ENCODE measurements around the gene SPATA31D1.

DNA sequence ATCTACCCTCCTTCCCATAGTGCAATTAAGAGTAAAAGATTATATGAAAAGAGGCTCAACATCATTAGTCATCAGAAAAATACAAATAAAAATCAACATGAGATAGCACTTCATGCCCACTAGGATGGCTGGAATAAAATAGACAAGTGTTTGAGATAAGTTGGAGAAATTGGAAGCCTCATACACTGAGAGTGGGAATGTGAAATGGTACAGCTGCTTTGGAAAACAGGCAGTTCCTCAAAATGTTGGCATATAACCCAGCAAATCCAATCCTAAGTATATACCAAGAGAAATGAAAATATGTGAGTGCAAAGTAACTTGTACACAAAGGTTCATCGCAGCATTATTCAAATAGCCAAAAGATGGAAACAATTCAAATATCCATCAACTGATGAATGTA lies 35.5 kb upstream of the SPATA31D1 start:
- TF ChIP-seq, protein P1, sequence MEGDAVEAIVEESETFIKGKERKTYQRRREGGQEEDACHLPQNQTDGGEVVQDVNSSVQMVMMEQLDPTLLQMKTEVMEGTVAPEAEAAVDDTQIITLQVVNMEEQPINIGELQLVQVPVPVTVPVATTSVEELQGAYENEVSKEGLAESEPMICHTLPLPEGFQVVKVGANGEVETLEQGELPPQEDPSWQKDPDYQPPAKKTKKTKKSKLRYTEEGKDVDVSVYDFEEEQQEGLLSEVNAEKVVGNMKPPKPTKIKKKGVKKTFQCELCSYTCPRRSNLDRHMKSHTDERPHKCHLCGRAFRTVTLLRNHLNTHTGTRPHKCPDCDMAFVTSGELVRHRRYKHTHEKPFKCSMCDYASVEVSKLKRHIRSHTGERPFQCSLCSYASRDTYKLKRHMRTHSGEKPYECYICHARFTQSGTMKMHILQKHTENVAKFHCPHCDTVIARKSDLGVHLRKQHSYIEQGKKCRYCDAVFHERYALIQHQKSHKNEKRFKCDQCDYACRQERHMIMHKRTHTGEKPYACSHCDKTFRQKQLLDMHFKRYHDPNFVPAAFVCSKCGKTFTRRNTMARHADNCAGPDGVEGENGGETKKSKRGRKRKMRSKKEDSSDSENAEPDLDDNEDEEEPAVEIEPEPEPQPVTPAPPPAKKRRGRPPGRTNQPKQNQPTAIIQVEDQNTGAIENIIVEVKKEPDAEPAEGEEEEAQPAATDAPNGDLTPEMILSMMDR (IDR thresholded peaks at IDR 0.05; ENCODE audit: insufficient read depth, low read length, poor library complexity, severe bottlenecking) = no peak
- TF ChIP-seq EZH2phosphoT487 (conservative IDR thresholded peaks at IDR 0.05; ENCODE audit: low read length) = no peak
